ENCODE results near the gene OPN1MW3.
"Not testable (repeated sequence)": the region's sequence is repeated elsewhere in the genome, so short reads cannot be mapped to it uniquely, and the experiment has no call there.

The OPN1MW3 gene

GRCh38 chrX:154257282-154257681 lies at the start of gene OPN1MW3:
Gene OPN1MW3 (plus strand): TSS chrX:154257582. CDS start chrX:154257620, 38 bp downstream.
- DNase-seq (ENCODE audit: low spot score) = not testable (repeated sequence)

GRCh38 chrX:154209670-154210418 lies 47.5 kb upstream of the OPN1MW3 start:
- DNase-seq (ENCODE audit: low spot score) = not testable (repeated sequence)

DNA sequence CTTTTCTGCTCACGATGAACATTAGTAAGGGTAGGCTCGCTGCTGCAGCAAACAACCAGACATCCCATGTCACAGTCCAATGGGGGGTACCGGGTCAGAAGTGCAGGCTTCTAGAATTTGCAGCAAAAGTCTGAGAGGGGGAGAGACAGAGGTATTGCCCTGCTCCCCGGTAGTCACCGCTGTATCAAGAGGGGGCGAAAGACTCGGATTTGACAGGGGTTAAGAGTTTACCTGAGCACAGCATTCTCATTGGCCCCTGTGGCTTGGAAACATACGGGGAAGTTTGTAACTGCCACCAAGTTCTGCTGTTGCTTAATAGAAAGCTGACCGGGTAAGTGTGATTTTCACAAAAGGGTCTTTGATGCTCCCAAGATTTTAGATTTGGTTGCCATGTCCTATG lies 46.3 kb upstream of the OPN1MW3 start:
- not testable (repeated sequence) for DNase-seq (ENCODE audit: low spot score)

DNA sequence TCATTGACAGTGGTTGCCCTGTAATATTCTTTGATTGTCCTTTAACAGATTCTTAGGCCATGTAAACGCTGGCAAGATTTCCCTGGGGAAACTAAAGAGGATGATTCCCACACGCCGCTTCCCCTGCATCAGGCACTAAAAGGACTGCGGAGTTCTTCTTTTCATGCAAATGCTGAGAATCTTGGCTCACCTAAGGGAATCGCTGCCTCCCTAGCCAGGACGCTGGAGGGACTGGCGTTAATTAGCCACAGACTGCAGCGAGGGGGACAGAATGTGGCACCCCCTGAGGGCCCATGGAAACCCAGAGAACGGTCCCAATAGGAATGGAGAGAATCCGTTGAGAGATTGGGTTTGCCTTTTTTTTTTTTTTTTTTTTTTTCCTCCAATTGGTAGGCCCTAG lies 45.9 kb upstream of the OPN1MW3 start:
- DNase-seq (ENCODE audit: low spot score) = not testable (repeated sequence)

DNA sequence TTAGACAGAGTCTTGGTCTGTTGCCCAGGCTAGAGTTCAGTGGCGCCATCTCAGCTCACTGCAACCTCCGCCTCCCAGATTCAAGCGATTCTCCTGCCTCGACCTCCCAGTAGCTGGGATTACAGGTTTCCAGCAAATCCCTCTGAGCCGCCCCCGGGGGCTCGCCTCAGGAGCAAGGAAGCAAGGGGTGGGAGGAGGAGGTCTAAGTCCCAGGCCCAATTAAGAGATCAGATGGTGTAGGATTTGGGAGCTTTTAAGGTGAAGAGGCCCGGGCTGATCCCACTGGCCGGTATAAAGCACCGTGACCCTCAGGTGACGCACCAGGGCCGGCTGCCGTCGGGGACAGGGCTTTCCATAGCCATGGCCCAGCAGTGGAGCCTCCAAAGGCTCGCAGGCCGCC lies 37.9 kb upstream of the OPN1MW3 start, which contains the start of gene OPN1MW2:
Gene OPN1MW2 (plus strand): TSS at position 301 of the 400 bp plus-strand sequence. CDS start 60 bp downstream, at position 361.
- DNase-seq (ENCODE audit: low spot score) = not testable (repeated sequence)

DNA sequence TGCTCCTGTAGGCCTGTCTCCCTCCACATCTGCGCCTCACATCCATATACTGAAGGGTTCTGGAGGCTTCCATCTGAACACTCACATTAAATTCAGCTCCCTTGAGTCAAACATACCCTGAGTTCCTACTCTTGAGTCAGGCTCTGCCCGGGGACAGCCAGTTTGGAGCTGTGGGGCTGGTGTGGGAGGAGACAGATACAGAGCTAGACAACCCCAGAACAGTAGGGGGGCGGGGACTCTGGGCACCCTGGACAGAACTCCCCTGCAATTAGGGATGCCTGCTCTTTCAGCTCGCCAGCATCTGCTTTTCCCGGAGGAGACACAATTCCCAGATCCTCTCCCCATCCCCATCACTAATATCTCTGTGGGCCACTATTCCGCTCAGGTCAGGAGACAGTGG lies 32.1 kb upstream of the OPN1MW3 start:
- DNase-seq (ENCODE audit: low spot score) = not testable (repeated sequence)

GRCh38 chrX:154226706-154227105 lies 30.7 kb upstream of the OPN1MW3 start:
- not testable (repeated sequence) for DNase-seq (ENCODE audit: low spot score)

- not testable (repeated sequence) for DNase-seq (ENCODE audit: low spot score)
Measured at GRCh38 chrX:154231443-154231842, 25.9 kb upstream of the OPN1MW3 start.

- DNase-seq (ENCODE audit: low spot score) = not testable (repeated sequence)
Measured at GRCh38 chrX:154233620-154234019, 23.8 kb upstream of the OPN1MW3 start.

DNA sequence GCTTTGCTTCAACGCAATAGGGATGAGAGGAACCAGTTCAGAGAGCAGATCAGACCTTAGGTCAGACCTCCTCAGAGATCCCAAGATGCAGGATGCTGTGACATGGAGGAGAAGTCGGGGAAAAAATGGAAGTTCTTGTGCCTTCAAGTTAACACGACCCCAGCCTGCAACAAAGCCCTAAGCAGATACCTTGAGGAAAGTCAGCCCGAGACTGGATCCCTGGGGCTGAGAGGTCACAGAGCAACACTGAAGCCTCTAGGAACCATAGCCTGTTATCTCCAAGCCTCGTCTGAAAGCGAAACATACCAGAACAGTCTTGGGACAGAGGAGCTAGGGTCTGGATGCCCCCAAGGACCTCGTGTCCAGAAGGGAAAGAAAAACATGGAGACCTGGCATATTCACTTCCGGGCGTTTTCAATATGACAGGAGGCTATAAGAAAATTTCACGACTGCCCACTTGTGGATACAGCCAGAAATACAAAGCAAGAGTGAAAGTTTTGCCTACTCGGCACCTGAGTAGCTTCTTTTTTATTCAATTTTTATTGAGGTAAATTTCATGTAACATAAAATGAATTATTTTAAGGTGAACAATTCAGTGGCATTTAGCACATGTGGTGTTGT lies 18.3 kb upstream of the OPN1MW3 start:
- not testable (repeated sequence) for DNase-seq (ENCODE audit: low spot score)

GRCh38 chrX:154239982-154240503 lies 17.3 kb upstream of the OPN1MW3 start:
- not testable (repeated sequence) for DNase-seq (ENCODE audit: low spot score)

- not testable (repeated sequence) for DNase-seq (ENCODE audit: low spot score)
Measured at GRCh38 chrX:154247377-154248045, 9.9 kb upstream of the OPN1MW3 start.

DNA sequence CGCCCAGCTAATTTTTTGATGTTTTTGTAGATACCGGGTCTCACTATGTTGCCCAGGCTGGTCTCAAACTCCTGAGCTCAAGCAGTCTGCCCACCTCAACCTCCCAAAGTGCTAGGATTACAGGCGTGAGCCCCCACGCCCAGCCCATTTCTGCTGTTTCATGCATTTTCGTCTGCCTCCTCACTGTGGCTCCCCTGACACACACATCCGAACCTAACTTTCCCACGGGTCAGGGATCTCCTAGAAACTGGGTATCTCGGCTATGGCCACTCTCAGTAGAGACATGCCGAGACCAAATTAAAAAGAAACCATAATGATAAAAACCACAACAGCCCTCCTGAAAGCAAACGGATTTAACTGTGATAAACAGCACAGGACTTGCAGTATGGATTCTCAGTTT lies 9.3 kb upstream of the OPN1MW3 start:
- not testable (repeated sequence) for DNase-seq (ENCODE audit: low spot score)

DNA sequence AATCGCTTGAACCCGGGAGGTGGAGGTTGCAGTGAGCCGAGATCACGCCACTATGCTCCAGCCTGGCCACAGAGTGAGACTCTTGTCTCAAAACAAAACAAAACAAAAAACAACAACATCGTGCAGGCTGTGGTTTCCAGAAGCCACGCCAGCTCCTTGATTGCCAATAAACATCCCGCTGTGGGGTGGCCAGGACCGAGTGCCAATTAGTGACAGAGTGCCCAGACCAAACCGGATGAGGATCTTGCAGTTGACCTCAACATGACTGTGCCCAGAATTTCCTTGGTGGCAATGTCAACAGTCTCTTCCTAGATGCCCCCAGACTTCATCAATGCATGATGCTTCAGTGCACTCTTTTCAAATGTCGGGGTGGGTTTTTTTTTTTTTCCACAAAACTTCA lies 1.3 kb downstream of the OPN1MW3 start:
- not testable (repeated sequence) for DNase-seq (ENCODE audit: low spot score)

DNA sequence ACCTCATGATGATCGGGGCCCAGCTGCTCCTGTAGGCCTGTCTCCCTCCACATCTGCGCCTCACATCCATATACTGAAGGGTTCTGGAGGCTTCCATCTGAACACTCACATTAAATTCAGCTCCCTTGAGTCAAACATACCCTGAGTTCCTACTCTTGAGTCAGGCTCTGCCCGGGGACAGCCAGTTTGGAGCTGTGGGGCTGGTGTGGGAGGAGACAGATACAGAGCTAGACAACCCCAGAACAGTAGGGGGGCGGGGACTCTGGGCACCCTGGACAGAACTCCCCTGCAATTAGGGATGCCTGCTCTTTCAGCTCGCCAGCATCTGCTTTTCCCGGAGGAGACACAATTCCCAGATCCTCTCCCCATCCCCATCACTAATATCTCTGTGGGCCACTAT lies 5.7 kb downstream of the OPN1MW3 start:
- DNase-seq (ENCODE audit: low spot score) = not testable (repeated sequence)

- not testable (repeated sequence) for DNase-seq (ENCODE audit: low spot score)
Measured at GRCh38 chrX:154269245-154269644, 11.9 kb downstream of the OPN1MW3 start.

DNA sequence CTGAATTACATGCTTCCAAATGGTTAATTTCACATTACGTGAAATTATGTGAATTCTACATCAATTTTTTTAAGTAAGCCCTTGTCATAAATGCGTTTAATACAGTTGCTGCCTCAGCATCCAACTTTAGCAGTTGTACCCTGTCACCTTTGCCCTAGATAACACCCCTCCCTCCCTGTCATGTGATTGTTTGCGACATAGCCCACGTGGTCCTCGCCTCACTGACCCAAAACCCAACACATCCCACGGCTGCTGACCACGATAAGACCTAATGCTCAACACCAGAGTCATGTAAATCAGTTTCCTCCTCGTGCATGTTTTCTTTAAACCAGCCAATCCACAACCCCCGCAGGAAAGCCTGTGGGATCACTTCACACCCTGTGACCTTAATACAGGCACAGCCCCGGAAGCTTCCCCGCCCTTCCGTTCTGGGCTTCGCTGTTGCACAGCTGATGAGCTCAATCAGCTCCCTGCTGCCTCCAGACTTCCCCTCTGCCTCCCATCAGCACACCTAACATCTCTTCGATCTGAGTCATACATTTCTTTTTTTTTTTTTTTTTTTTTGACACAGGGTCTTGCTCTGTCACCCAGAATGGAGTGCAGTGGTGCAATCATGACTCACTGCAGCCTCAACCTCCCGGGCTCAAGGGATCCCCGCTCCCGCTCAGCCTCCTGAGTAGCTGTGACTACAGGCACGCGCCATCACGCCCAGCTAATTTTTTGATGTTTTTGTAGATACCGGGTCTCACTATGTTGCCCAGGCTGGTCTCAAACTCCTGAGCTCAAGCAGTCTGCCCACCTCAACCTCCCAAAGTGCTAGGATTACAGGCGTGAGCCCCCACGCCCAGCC lies 27.3 kb downstream of the OPN1MW3 start:
- DNase-seq (ENCODE audit: low spot score) = not testable (repeated sequence)

DNA sequence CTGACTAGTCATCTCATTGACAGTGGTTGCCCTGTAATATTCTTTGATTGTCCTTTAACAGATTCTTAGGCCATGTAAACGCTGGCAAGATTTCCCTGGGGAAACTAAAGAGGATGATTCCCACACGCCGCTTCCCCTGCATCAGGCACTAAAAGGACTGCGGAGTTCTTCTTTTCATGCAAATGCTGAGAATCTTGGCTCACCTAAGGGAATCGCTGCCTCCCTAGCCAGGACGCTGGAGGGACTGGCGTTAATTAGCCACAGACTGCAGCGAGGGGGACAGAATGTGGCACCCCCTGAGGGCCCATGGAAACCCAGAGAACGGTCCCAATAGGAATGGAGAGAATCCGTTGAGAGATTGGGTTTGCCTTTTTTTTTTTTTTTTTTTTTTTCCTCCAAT lies 29.0 kb downstream of the OPN1MW3 start:
- DNase-seq (ENCODE audit: low spot score) = not testable (repeated sequence)

DNA sequence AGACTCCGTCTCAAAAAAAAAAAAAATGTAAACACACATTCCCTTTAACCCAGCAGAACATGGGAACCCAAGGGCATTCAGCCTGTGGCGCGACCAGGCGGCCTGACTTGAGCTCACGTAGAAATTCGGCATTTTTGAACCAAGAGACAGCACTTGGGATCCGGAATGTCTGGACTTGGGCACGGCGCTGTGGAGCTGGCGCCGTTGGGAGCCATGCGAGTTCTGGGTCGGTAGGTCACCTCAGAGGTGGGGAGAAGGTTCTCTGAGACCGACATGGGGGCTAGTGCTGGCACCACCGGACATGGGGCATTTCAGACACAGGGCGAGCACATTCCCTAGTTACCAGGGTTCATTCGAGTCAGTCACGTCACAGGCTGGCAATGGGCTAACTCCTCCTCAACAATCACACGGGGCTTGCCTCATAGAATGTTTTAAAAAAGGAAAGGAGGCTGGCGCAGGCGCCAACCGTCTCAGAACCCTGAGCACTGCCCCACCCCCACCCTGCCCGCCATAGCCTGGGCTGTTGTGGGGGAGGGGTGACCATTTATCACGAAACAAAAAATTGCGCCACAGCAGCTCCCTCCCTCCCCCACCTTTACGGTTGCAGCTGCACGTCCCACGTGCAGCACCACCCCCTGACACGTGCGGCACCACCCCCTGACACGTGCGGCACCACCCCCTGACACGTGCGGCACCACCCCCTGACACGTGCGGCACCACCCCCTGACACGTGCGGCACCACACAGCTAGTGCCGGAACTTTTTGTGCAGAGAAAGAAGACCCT lies 37.6 kb downstream of the OPN1MW3 start, which contains the start of gene TEX28:
Gene TEX28 (minus strand): TSS at position 334 of the 784 bp plus-strand sequence. CDS start 3,007 bp downstream, outside the sequence.
- no peak for DNase-seq (ENCODE audit: low spot score)

DNA sequence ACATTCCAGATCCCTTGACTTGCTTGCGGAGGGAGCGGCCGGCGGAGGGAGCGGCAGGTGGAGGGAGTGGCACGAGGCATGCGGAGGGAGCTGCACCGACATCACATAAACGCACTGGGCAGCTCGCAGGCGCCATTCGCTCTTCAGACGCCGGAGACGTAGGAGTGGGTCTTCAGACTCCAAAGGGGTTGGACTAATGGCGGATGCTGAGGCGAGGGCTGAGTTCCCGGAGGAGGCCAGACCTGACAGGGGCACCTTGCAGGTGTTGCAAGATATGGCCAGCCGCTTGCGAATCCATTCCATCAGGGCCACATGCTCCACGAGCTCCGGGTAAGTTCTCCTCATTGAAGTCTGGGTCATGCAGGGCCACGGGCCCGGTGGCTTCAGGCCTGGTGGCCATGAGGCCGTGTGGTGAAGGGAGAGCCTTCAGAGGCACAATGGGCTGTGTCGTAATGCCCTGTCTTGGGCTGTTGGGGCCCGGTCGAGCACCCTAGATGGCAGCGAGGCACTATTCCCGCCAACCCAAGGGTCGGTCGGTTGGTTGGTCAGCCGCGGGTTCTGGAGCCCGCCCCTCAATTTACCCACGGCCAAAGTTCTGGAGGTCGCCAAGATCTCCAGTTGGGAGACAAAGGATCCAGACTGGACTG lies 38.4 kb downstream of the OPN1MW3 start, which contains the start of gene TKTL1:
Gene TKTL1 (plus strand): TSS at position 132 of the 647 bp plus-strand sequence. CDS start 65 bp downstream, at position 197.
- no peak for DNase-seq (ENCODE audit: low spot score)

All from CD4-positive, alpha-beta T cell treated with Interleukin-2 at 100 ng/mL for 4 hours (primary cell).